HG03469 (cell line): Measurements from ENCODE around the gene NMNAT2.
"Not testable (repeated sequence)": the region's sequence is repeated elsewhere in the genome, so short reads cannot be mapped to it uniquely, and the experiment has no call there.

Experiments
- ATAC-seq: cut with Tn5 transposase; IDR thresholded peaks from one replicate; pipeline ENCODE4 v1.9.1; 2021; ENCODE audit warnings: mild to moderate bottlenecking, moderate library complexity, moderate number of reproducible peaks; ENCODE audit not compliant: unreplicated experiment

NMNAT2 gene

GRCh38 chr1:183417772-183418491, at the start of gene NMNAT2:
Gene NMNAT2 (minus strand): TSS chr1:183418380. CDS start chr1:183418267, 113 bp downstream.
- ATAC-seq, result no peak

DNA sequence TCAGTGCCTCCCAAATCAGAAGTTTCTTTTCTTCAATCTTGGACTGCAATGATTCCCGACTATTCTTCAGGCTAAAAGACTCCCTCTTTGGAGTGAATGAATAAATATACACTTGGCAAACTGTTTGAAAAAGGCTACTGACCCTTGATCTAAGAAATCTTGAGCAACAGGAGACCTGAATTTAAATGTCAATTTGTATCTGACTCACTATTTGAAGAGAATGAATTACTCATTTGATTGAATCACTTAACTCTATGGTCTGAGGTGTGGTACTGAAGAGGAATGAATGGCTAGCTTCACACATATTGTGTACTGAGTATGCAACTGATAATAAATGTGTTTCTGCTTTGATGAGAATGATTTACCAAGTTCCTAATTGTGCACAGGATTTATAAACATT, 49.5 kb upstream of the NMNAT2 start:
- no peak for ATAC-seq

- ATAC-seq, result no peak
Observed at GRCh38 chr1:183466781-183467180, 48.6 kb upstream of the NMNAT2 start.

DNA sequence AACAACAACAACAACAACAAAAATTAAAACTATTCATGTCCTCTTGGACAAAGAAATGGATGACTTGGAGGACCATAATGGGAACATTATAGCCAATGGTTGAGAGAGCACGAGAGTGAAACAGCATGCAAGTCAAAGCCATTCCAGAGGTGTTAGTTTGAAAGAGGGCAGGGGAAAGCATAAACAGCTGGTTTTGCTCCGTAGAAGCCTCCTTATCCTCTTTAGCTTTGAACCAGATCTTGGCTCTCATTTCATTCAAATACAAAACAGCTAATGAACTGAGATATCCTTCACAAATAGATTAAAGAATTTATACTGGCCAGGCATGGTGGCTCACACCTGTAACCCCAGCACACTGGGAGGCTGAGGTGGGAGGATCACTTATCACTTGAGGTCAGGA, 45.4 kb upstream of the NMNAT2 start:
- no peak for ATAC-seq

GRCh38 chr1:183461350-183461749, 43.2 kb upstream of the NMNAT2 start:
- no peak for ATAC-seq

- no peak for ATAC-seq
Observed at GRCh38 chr1:183460596-183460995, 42.4 kb upstream of the NMNAT2 start.

DNA sequence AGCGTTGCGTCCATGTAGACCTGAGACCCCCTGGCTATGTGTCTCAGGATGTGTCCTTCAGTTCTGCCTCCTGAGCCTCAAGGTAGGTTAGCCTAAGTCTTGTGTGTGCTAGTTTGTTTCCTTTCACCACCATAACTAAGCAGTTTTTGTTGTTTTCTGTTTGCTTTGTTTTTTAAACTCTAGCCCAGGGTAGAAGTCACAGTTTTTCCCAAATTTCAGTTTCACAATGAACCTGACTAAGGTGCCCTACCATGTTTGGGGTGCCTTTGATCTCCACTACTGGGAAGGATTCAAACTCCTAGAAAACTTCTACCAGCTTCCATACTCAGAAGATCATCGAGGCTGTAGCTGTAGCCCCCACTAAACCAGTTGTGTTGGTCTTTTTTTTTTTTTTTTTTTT, 39.3 kb upstream of the NMNAT2 start:
- ATAC-seq, result no peak

- ATAC-seq, result no peak
Observed at GRCh38 chr1:183456826-183457225, 38.6 kb upstream of the NMNAT2 start.

DNA sequence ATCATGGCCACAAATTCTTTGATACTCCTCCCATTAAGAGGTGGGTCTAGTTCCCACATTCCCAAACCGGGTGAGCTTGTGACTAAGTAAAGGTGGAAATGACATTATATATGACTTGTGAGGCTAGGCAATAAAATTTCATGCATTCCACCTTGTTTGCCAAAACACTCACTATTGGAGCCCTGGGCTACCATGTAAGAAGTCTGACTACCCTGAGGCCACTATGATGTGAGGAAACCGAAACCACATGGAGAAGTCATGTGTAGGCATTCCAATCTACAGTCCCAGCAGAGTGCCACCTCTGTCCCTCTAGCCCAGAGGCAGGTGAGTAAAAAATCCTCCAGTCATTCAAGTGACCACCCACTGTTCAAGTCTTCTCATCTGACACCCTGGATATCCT, 36.2 kb upstream of the NMNAT2 start:
- ATAC-seq, result no peak

DNA sequence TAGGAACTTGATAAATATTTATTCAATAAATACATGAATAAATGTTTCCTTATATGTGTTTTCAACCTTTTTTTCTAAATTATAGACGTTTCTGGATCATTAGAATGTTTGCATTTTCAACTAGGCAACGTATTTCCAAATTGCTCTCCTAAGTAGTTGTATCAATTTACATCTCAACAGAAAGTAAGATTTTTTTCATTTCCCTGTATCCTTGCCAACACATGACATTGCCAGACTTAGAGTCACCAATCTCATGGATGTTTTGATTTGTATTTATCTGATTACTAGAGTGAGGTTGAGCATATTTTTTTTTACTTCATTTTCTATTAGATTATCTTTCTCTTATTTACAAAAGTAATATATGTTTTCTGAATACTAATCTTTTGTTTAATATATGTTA, 31.9 kb upstream of the NMNAT2 start:
- ATAC-seq, result no peak

- ATAC-seq, result no peak
Observed at GRCh38 chr1:183449223-183449770, 31.1 kb upstream of the NMNAT2 start.

DNA sequence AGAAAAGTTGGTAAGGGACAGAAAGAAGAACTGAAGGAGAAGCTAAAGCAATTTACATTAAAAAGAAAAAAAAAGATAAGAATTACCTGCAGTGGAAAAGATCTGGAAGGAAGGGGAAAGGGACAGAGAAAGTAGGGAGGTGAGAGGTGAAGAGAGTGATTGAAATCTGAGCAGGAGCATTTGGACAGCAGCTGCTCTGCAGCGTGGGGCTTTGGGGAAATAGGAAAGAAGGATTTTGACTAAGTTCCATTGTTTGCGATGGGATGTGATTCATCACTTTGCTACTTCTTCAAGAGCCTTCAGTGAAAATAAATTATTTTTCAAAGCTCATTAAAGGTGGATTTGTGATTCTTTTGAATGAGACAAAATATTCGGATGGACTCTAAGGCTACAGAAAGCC, 26.1 kb upstream of the NMNAT2 start:
- no peak for ATAC-seq

DNA sequence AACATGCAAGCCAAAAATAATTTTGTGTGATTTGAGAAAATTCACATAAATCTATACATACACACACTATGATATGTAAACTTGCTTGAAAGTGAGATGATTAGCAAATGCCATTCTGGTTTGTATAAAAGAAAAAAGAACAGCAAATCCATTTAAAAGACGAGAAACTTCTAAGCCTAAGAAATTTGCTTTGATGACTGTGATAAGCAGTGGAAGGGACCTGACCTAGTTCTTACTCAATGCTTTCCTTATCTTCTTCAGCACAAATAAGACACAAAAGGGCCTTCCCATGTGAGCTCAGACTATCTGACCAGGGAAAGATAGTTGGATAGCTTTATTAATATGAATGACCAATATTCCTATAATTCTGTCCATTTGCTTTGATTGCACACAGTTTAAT, 25.3 kb upstream of the NMNAT2 start:
- ATAC-seq, result no peak

DNA sequence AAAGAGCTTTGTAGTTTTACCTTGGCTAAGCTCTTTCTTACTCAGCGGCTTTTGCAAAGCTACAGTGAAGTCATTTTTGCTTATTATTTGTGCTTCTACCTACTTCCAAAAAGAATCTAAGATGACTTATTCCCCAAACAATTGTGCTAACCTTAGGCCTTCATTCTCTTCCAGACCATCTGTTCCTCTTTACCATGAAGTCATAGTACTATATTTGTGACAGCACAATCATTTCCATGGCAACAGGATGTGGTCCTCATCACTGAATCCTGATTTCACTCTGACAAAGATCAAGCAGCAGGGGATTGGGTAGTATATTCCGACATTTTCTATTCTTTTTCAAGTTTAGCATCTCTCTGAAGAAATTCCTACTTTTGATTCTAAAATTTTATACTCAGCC, 24.8 kb upstream of the NMNAT2 start:
- no peak for ATAC-seq

GRCh38 chr1:183438060-183438459, 19.9 kb upstream of the NMNAT2 start:
- ATAC-seq, result no peak

- ATAC-seq, result no peak
Observed at GRCh38 chr1:183435497-183435896, 17.3 kb upstream of the NMNAT2 start.

DNA sequence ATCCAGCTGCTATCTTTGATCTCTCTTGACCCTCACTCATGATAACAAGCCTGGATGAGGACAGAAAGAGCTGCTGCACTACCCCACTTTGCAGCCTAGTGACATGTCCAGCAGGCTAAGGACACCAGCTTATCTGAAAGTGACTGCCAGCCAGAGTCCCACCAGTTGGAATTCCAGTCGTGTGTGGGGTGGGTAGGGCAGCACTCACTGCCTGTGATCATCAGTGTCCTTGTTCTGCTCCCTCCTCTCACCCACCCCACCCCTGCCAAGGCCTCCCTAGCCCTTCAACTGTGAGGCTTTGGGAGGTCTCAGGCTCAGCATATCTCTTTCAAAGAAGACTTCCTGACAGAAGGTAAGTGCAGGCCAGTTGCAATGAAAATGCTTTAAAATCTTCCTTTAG, 15.5 kb upstream of the NMNAT2 start:
- ATAC-seq, result no peak

DNA sequence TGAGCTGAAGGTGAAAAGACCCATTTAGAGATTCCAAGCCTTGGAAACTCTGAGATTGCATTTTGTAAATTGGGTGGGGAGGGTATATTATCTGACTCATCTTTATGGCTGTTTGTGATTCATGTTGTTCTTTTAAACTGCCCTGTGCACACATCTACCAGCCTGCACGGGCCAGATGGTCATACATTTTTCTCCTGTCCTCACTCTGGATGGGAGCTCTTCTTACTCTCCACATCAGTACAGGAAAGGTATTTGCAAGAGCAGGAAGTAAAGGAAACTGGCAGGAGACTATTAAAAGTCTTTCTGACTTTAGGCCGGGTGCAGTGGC, 14.3 kb upstream of the NMNAT2 start:
- no peak for ATAC-seq

- no peak for ATAC-seq
Observed at GRCh38 chr1:183431840-183432547, 13.8 kb upstream of the NMNAT2 start.

DNA sequence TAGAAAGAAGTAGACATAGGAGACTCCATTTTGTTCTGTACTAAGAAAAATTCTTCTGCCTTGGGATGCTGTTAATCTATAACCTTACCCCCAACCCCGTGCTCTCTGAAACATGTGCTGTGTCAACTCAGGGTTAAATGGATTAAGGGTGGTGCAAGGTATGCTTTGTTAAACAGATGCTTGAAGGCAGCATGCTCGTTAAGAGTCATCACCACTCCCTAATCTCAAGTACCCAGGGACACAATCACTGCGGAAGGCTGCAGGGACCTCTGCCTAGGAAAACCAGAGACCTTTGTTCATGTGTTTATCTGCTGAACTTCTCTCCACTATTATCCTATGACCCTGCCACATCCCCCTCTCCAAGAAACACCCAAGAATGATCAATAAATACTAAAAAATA, 9.4 kb upstream of the NMNAT2 start:
- not testable (repeated sequence) for ATAC-seq

- ATAC-seq, result no peak
Observed at GRCh38 chr1:183424691-183425090, 6.5 kb upstream of the NMNAT2 start.

DNA sequence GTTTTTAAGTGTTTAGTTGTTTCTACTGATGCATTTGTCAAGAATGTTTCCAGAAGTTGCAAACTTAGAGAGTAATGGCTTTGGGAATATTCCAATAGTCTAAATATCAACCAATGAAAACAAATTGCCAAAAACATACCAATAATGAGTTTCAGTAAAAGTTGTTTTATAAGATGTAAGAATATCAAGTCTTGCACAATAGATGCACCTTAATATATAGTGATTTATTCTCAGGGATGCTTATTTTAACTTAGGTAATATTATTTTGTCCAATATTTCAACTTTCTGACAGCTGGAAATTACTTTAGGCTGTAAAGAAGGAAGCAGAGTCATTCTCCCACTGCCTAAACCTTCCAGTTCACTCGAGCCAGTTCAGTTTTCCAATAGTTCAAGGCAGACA, 5.4 kb upstream of the NMNAT2 start:
- no peak for ATAC-seq
